DND-41 (cell line): ENCODE measurements around the gene WNT9B.

ENCODE experiments used
- EZH2 ChIP-seq: IDR thresholded peaks from 3 replicates; pipeline ENCODE4 v1.6.1; 2012; ENCODE audit warnings: borderline replicate concordance, low read depth, mild to moderate bottlenecking, moderate library complexity, low read length, inconsistent platforms; ENCODE audit not compliant: severe bottlenecking
- TF ChIP-seq, protein P1 (sequence below): IDR thresholded peaks from 2 replicates; pipeline ENCODE4 v1.5.1; 2012; ENCODE audit warnings: borderline replicate concordance, low read length, moderate library complexity, mild to moderate bottlenecking; ENCODE audit not compliant: poor library complexity, severe bottlenecking; ENCODE audit errors: extremely low read depth

DNA sequence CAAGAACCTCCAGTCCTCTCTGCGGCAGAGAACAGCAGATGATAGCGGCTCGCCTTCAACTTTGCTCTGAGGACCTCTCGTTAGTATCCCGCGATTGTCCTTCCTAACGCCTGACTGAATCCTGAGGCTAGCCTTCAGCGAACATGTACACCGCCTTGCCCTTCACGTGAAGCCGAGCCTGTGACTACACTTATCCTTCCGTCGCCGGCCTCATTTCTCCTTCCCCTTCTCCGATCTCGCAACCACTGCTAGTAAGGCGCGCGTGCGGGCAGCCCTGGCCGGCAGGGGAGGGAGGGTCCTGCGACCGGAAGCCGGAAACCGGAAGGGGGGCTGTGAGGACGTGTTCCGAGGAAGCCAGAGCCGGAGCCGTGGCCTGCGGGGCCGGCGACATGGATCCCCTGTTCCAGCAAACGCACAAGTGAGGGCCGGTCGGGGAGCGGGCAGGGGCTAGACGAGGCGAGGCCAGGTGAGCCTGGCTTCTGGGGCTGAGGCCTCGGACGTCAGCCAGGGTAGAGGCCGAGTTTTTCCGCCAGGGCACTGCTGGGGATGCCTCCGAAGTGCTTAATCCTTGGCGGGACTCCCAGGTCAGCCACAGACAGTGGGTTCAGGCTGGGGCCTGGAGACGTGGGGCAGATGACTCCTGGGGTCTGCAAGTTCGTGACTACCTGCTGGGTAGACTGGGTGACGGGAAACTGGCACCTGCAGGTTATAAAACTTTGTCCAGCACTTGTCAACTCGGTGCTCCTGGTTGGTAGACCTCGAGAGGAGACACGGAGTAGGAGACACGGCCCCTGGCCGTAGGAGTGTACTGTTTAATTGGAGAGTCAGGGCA, 71.6 kb downstream of the WNT9B start, which contains the start of gene GOSR2:
- TF ChIP-seq, protein P1, sequence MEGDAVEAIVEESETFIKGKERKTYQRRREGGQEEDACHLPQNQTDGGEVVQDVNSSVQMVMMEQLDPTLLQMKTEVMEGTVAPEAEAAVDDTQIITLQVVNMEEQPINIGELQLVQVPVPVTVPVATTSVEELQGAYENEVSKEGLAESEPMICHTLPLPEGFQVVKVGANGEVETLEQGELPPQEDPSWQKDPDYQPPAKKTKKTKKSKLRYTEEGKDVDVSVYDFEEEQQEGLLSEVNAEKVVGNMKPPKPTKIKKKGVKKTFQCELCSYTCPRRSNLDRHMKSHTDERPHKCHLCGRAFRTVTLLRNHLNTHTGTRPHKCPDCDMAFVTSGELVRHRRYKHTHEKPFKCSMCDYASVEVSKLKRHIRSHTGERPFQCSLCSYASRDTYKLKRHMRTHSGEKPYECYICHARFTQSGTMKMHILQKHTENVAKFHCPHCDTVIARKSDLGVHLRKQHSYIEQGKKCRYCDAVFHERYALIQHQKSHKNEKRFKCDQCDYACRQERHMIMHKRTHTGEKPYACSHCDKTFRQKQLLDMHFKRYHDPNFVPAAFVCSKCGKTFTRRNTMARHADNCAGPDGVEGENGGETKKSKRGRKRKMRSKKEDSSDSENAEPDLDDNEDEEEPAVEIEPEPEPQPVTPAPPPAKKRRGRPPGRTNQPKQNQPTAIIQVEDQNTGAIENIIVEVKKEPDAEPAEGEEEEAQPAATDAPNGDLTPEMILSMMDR: no peak
- TF ChIP-seq EZH2: no peak
